Lower leg skin (tissue), 3 donors: Measurements from ENCODE around the gene ENTPD3.

Source experiments
- CTCF ChIP-seq, 3 donors: fragments of 450-650 bp; IDR thresholded peaks; one replicate each; pipeline ENCODE4 v1.5.1; 2016; ENCODE audit warnings: antibody characterized with exemption in 3 of 3, mild to moderate bottlenecking in 3 of 3, moderate library complexity in 2 of 3
- POLR2A ChIP-seq, 2 donors: fragments of 450-650 bp; IDR thresholded peaks; one replicate each; pipeline ENCODE4 v1.6.1; 2016 to 2017; ENCODE audit warnings: antibody characterized with exemption in 2 of 2, mild to moderate bottlenecking in 1 of 2, moderate library complexity in 1 of 2

GRCh38 chr3:40476478-40477470 lies 89.8 kb downstream of the ENTPD3 start, which contains the start of gene ZNF619:
- TF ChIP-seq POLR2A (IDR thresholded peaks at IDR 0.05): no peak
- TF ChIP-seq CTCF (IDR thresholded peaks at IDR 0.05): no peak
